Uterine smooth muscle cell (primary cell): Measurements from ENCODE around the gene TRIM72. TPM values are rescaled to one million over a fixed set of nuclear protein-coding genes. Genes with fewer than 3 reads are reported as not detected.

ENCODE experiments used
- total RNA-seq: library from RNA; depleted of rRNA; stranded (reverse); fragments of >200 nt; gene quantifications from 2 replicates; pipeline ENCODE4 v1.2.3, GENCODE V29; 2014

The TRIM72 gene
- under 0.01 TPM in 1 of 2 replicates, not detected in the other for total RNA-seq

GRCh38 chr16:31213877-31214707, at the start of gene TRIM72:
Gene TRIM72 (plus strand): TSS chr16:31214119. CDS start chr16:31214739, 620 bp downstream.

GRCh38 chr16:31179747-31180459, 34.0 kb upstream of the TRIM72 start, which contains the start of gene FUS:
Gene FUS (plus strand): TSS chr16:31180139. CDS start chr16:31180215, 76 bp downstream.

GRCh38 chr16:31202414-31203375, 11.2 kb upstream of the TRIM72 start, which contains the start of gene PYCARD:
Gene PYCARD (minus strand): TSS chr16:31202760. CDS start chr16:31202690, 70 bp downstream.

GRCh38 chr16:31216422-31217135, 2.7 kb downstream of the TRIM72 start, which contains the start of gene PYDC1:
Gene PYDC1 (minus strand): TSS chr16:31217135. CDS start chr16:31217028, 107 bp downstream.

Other genes with a start within 250 kb of the TRIM72 start
- 28.0 and 35.6 TPM in 2 replicates for gene HSD3B7, start 228.9 kb upstream of the TRIM72 start, total RNA-seq
- gene STX1B, start 203.5 kb upstream of the TRIM72 start, total RNA-seq = 2.1 and 2.5 TPM in 2 replicates
- 26.0 and 31.5 TPM in 2 replicates for gene STX4, start 180.6 kb upstream of the TRIM72 start, total RNA-seq
- gene ZNF668, start 139.9 kb upstream of the TRIM72 start, total RNA-seq = 10.6 and 14.1 TPM in 2 replicates
- gene ZNF646, start 139.7 kb upstream of the TRIM72 start, total RNA-seq = 13.9 and 15.1 TPM in 2 replicates
- gene PRSS53, start 125.2 kb upstream of the TRIM72 start, total RNA-seq = 2.7 and 3.2 TPM in 2 replicates
- 98.5 and 142 TPM in 2 replicates for gene VKORC1, start 119.3 kb upstream of the TRIM72 start, total RNA-seq
- gene BCKDK, start 105.7 kb upstream of the TRIM72 start, total RNA-seq = 16.9 and 18.6 TPM in 2 replicates
- 33.6 and 37.0 TPM in 2 replicates for gene KAT8, start 96.5 kb upstream of the TRIM72 start, total RNA-seq
- not detected in 2 replicates for gene PRSS8, start 78.4 kb upstream of the TRIM72 start, total RNA-seq
- 0.33 and 0.75 TPM in 2 replicates for gene PRSS36, start 64.1 kb upstream of the TRIM72 start, total RNA-seq
- gene FUS, start 34.0 kb upstream of the TRIM72 start, total RNA-seq = 79.6 and 121 TPM in 2 replicates
- gene PYCARD, start 11.4 kb upstream of the TRIM72 start, total RNA-seq = 57.3 and 76.4 TPM in 2 replicates
- gene PYDC1, start 3.0 kb downstream of the TRIM72 start, total RNA-seq = not detected in 2 replicates
- 0.11 TPM in 1 of 2 replicates, not detected in the other for gene ITGAM, start 45.9 kb downstream of the TRIM72 start, total RNA-seq
- gene ITGAX, start 141.1 kb downstream of the TRIM72 start, total RNA-seq = 1.2 and 3.4 TPM in 2 replicates
- gene ITGAD, start 179.2 kb downstream of the TRIM72 start, total RNA-seq = not detected in 2 replicates
- gene COX6A2, start 214.2 kb downstream of the TRIM72 start, total RNA-seq = not detected in 2 replicates
- 0.11 and 0.12 TPM in 2 replicates for gene ZNF843, start 228.7 kb downstream of the TRIM72 start, total RNA-seq
- gene ARMC5, start 245.4 kb downstream of the TRIM72 start, total RNA-seq = 7.4 and 7.5 TPM in 2 replicates